HG02885 (cell line): Measurements from ENCODE around the gene ACSM3.
"Not testable (repeated sequence)": the region's sequence is repeated elsewhere in the genome, so short reads cannot be mapped to it uniquely, and the experiment has no call there.

Source experiments
- ATAC-seq: cut with Tn5 transposase; IDR thresholded peaks from one replicate; pipeline ENCODE4 v1.9.1; 2021; ENCODE audit warnings: mild to moderate bottlenecking; ENCODE audit not compliant: unreplicated experiment, poor library complexity

Gene ACSM3

DNA sequence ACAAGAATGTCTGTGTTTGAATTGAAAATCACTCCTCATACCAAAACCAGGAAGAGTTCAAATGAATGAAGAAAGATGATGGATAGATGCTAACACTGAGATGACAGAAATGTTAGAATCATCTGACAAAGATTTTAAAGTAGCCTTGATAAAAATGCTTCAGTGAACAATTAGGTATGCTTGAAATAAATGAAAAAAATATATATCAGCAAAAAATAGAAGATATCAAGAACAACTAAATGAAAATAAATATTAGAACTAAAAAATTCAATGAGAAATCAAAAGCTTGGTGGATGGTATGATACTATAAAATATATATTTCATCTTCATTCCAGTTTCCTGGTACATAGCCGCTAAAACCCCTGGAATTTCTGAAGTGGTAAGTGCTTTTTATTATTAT, 8.6 kb upstream of the ACSM3 start:
- no peak for ATAC-seq

DNA sequence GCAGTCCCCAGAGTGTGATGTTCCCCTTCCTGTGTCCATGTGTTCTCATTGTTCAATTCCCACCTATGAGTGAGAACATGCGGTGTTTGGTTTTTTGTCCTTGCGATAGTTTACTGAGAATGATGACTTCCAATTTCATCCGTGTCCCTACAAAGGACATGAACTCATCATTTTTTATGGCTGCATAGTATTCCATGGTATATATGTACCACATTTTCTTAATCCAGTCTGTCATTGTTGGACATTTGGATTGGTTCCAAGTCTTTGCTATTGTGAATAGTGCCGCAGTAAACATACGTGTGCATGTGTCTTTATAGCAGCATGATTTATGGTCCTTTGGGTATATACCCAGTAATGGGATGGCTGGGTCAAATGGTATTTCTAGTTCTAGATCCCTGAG, 8.0 kb upstream of the ACSM3 start:
- not testable (repeated sequence) for ATAC-seq

DNA sequence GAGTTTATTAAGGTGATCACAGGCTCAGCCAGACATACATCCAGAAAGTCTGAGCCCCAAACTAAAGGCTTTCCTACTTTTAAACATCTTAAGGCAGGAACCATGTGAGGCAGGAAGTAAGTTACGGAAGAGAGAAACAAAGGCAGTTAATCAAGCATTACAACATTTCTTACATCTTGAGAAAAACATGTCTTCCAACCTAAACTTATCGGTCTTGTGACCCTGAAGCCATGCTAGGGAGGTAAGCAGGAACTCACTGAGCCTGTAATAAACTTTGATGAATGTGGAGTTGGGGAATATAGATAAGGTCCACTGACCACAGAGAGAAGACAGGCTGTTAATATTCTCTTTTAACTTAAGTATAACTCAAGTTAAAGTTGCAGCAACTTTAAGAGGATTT, 3.5 kb upstream of the ACSM3 start:
- ATAC-seq, result no peak

DNA sequence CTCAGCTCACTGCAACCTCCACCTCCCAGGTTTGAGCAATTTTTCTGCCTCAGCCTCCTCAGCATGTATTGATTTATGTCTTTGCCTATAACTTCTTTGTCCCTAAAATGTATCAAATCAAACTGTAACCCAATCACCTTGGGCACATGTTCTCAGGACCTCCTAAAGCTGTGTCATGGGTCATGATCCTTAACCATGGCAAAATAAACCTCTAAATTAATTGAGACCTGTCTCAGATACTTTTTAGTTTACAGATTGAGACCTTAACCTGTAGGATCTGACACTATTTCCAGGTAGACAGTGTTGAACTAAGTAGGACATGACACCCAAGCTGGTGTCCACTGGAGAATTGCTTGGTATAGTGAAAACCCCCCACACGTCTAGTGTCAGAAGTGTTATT, 2.6 kb upstream of the ACSM3 start:
- ATAC-seq, result no peak

DNA sequence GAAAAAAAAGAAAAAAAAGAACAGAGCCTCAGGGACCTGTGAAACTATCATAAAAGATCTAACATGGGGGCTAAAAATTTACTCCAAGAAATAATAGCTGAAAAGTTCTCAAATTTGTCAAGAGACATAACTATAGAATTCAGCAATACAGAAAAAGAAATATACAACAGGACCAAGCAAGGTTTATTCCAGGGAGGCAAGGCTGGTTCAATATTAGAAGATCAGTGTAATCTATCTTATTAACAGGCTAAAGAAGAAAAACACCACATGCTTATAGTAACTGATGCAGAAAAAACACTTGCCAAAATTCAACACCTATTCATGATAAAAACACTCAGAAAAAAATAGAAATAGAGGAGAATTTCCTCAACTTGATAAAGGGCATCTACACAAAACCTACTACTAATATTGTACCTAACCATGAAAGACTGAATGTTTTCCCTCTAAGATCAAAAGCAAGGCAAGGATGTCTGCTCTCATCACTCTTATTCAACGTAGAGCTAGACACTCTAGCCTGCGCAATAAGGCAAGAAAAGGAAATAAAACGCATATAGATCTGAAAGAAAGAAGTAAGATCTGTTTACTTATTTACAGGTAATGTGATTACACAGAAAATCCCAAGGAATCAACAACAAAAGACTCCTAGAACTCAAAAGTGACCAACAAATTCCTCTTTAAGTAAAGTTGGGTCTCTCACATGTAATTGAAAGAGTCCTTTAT, 1.2 kb upstream of the ACSM3 start:
- no peak for ATAC-seq

DNA sequence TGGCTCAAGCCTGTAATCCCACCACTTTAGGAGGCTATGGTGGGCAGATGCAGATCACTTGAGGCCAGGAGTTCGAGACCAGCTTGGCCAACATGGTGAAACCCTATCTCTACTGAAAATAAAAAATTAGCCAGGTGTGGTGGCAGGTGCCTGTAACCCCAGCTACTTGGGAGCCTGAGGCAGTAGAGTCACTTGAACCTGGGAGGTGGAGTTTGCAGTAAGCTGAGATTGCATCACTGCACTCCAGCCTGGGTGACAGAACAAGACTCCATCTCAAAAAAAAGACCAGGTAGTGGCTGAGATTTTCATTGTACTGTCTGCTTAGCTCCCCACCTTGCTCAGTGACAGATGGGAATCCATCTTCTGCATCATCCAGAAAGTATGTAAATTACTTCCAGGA, 634 bp downstream of the ACSM3 start:
- not testable (repeated sequence) for ATAC-seq

DNA sequence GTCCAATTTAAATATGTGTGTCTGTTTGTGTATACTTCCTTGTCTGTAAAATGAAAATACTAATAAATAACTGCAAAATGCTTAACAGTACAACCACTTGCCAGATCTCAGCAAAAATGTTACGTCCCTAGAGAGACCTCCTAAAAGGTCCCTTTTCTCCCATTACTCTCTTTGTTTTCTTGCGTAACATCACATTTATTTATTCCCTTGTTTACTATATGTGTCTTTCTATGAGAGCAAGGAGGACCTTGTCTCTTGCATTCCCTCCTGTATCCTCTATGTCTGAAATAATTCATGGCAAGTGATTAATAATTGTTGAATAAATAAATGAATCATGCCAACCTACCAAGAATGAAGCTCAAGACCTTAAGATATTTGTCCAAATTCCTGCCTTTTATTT, 1.9 kb downstream of the ACSM3 start:
- no peak for ATAC-seq

DNA sequence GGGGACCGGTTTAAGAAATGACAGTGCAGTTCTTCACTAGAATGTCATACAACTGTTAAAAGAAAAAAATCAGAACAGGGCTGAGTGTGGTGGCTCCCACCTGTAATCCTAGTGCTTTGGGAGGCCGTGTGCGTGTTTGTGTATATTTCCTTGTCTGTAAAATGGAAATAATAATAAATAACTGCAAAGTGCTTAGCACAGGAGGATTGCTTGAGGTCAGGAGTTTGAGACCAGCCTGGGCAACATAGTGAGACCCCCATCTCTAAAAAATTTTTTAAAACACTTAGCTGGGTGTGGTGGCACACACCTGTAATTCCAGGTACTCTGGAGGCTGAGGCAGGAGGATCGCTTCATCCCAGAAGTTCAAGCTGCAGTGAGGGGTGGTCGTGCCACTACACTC, 2.5 kb downstream of the ACSM3 start:
- no peak for ATAC-seq

DNA sequence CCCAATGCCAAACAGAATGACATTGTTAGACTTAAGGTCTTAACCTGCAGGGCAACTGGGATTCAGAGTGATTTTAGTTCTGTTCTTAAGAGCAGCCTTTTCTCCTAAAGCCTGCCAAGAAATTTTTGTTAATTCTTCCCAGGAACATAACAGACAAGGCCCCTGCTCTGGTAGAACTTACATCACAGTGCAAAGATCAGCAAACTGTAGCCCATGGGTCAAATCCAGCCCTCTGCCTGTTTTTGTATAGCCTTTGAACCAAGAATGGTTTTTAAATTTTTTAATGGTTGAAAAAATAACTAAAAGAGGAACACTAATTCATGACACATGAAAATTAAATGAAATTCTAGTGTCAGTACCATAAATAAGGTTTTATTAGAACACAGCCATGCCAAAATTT, 3.8 kb downstream of the ACSM3 start:
- no peak for ATAC-seq

DNA sequence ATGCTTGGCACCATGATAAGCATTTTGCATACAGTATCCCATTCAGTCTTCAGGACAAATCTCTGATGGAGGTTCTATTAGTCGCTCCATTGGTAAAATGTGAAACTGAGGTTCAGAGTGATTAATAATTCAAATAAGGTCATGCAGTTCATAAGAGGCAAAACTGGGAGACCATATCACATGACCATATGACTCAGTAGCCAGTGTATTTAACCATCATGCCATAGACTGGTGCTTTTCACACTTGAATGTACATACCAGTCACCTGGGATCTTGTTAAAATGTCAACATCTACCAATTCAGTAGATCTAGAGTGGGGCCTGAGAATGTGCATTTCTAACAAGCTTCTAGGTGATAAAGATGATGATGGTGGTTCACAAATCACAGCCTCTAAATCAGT, 4.3 kb downstream of the ACSM3 start:
- ATAC-seq, result no peak

DNA sequence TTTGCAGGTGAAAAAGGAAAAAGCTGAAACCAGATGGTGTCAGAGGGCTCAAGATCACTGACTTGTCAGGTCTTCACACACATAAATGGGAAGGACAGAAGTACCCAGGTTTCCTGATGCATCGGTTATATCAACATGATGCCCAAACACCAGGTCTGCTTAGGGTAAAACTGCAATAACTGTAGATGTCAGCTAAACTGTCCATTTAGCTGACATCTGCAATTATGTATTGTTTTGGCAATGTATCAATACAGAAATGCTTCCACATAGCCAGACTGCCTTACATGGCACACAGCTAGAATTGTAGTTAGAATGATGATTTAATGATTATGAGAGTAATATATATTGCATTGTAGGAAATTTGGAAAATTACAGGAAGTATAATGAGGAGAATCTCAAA, 5.0 kb downstream of the ACSM3 start:
- no peak for ATAC-seq

DNA sequence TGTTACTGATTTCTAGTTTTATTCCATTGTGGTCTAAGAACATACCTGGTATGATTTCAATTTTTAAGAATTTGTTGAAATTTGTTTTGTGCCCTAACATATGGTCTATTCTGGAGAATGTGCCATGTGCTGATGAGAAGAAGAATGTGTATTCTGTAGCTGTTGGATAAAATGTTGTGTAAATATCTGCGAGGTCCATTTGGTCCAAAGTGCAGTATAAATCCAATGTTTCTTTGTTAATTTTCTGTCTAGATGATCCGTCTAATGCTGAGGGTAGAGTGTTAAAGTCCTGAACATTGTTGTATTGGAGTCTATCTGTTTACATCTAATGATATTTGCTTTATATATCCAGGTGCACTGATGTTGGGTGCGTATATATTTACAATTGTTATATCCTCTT, 9.9 kb downstream of the ACSM3 start:
- no peak for ATAC-seq

DNA sequence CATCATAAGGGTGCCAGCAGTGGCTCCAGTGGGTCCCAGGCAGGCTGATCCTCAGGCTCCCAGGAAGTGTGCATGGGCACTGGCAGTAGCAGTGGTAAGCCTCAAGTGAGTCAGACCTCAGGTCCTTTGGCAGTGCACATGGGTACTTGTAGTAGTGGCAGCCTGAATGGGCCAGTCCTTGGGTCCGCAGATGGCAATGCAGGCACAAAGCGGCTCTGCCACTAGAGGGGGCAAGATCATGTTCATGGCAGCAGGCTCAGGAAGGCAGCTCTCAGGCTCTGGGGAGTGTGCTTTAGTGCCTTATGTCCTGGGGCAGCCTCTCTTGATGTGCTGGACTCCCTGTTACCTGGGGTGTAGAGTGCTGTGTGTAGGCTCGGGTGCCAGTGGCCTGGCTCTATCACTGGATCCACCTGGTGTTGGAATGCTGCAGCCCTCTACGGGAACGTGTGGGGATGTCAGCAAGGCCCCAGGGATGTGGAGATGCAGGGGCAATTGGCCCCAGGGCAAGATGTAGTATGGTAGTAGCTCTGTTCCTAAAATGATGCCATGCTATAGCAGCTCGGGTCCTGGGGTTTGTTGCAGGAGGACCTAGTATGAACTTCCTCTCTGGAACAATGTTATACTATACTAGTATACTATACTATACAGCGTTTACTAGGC, 11.0 kb downstream of the ACSM3 start:
- ATAC-seq, result no peak

DNA sequence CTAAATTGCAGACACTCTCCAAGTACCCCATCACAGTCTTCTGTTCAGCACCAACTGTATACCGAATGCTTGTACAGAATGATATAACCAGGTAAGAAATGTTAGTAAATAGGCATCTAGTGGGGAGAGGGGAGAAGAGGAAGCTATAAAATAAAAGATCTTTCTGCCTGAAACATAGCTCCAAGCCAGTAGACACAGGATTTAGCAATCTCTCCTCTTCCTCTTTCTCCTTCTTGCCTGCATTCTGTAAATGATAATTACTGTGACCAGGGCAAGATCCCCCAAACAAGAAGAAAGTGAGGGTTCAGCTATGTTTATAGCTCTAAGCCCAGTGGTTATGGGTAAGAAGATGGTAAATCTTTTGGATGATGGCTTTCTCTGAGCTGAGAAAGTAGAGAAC, 17.9 kb downstream of the ACSM3 start:
- no peak for ATAC-seq

DNA sequence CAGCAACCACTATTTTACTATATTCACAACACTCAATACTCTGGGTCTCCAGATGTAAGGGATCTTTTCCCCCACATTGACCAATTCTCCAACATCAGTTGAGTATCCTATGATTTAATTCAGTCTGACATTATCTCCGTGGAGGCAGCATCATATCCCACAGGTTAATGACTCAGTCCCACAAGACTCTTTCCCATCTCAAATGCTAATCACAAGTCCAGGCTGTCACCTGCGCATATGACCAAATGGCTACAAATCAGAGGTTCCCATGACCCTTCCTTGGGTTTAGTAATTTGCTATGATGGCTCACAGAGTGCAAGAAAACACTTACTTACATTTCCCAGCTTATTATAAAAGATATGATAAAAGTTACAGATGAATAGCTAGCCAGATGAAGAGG, 18.7 kb downstream of the ACSM3 start:
- no peak for ATAC-seq

DNA sequence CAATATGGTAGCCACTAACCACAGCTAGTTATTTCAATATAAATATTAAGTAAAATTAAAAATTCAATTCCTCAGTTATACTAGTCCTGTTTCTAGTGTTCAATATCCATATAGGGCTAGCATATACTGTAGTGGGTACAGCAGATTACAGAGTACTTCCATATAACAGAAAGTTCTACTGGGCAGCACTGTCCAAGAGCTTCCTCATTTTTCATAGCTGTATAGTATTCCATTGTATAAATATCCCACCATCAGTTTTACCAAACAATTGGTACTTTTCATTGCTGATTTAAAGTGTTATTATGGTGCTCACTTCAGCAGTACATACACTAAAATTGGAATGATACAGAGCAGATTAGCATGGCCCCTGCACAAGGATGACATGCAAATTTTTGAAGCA, 20.4 kb downstream of the ACSM3 start:
- no peak for ATAC-seq

DNA sequence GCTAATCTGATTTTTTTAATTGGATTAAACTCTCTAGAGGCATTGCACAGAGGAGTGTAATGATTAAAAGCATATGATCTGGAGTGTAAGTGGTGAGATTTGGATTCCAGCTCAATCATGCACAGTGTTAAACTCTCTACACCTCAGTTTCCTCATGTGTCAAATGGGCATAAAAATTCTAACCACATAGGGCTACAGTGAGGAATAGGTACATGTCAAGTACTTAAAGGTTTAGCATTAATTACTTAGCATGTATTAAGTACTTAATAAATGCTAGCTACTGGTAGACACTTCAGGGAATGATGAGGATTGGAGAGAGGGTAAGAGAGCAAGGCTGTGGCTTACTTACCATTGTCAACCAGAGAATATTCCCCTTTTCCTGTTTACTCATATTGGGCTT, 25.3 kb downstream of the ACSM3 start:
- ATAC-seq, result no peak

DNA sequence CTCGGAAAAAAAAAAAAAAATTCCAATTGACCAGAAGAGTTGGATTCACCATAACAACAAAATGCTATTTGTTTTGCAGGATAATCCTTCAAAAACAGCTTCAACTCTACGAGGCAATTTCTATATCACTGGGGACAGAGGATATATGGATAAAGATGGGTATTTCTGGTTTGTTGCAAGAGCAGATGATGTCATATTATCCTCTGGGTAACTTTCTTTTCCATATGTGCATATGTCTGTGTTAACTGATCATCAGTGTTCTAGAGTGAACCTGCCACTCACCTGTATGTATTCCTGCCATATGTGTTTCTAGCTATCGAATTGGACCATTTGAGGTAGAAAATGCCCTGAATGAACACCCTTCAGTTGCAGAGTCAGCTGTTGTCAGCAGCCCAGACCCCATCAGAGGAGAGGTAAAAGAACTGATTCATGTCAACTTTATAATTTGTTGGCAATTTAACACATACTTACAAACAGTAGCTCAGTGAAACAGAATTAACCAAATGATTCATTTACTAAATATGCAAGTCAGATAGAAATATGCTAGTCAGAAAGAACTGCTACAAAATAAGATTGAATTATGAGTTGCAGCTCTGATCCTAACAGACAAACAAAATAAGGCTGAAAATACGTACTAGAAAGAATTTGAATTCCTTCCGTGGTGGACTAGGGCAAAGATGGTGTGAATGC, 28.3 kb downstream of the ACSM3 start:
- no peak for ATAC-seq

DNA sequence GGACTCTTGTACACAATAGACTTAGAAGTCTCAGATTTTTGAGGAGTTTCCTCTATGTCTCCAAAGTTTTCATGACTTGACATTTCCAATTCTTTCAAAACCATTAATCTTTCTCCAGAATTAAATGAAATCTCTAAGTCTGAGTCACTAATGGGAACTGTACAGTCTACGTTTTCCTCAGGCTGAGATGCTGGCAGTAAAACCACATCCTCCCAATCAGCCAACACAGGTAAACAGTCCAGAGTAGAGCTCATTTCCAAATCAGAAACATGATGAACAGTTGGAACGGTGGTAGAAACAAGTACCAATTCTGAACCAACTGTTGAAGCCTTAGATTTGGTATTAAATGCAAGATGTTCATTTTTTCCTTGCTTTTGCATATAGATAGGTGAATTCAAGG, 34.5 kb downstream of the ACSM3 start:
- ATAC-seq, result no peak

DNA sequence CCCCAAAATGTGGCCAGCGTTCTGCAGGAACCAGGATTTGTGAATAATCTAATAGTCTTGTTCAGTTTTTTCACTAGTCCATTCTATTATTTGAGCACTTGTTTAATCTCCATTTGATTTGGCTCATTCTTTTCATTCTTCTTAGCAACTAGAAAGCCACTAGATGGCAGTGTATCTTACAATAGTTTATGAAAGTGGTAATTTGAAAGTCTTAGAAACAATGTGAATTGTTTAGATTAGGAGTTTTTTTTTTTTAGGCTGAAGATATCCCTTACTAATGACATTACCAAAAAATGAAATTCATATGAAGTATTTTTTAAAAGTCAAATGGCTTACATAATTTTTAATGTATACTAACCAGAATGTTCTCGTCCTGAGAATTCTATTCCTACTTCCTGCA, 35.8 kb downstream of the ACSM3 start:
- no peak for ATAC-seq

DNA sequence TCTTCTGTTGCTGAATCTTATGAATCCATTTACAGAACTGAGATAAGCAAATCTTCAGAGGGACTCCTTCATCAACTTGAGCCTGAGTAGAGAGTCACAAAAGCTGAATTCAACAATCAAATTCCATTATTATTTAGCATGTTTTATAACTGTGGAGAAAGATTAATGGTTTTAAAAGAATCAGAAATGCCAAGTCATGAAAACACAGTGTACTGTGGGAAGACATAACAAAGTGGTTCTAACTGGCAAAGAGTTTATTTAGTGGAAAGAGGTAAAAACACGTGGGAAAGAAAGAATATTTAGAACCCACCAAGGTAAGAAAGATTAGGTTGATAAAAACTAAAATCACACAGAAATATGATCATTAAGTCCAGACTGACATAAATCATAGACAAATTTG, 37.5 kb downstream of the ACSM3 start:
- no peak for ATAC-seq

DNA sequence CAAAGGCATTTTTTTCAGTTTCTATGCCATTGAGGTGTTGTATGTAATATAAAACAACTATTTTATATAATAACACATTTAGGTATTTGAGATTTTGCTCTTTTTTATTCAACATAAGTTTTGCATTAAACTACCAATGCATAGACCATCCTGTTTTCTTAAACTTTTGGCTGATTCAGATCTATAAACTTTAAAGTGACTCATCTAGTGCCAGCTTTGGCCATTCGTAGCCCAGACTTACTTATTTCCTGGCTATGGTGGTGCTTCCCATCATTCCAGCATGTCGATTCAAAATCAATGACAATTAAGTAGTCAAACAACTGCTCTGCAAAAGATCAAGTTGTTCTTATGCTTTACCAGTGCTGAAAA, 39.4 kb downstream of the ACSM3 start:
- ATAC-seq, result no peak
